ENCODE data around the gene CIB2. TPM values are rescaled to one million over a fixed set of nuclear protein-coding genes. Genes with fewer than 3 reads are reported as not detected.

CIB2 gene
- total RNA-seq, 4 donors from 2014 or later = 8.4 to 19.5 (median 9.5) TPM

DNA sequence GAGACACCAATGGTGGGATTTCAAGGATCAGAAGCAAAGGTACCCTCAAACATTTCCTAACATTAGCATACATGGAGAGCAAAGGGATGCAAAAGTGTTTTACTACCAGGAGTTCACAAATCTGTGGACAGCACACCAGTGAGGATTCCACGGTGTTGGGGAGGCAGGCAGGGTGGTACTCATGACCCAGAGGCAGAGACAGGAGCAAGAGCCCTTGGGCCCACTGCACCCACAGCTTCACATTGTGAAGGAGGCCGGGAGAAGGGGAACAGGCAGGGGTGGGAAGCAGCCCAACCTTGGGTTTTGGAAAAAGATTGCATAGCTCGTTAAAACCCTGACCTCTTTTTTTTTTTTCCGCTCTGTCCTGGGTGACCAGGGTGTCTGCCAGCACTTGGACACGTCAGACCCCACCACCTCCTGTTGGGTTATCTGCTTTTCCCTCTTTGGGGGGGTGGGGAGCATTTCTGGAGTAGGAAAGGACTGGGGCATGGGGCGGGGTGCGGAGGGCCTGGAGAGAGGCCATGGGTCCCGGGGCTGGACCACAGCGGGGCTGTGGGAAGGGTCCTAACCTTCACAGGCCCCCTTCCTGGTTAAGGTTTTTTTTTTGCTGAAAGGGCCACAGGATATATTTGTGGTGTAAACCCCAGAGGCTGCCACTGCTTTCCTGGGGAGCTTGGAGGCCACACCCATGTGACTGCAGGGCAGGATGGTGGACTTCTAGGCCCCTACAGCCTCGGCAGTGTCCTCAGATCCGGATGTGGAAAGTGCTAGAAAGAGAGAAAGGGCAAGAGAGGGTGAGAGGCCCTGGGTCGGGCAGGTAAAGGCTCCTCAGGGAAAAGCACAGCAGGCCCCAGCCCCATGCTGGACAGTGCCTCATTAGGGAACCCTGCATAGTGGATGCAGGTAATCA, 26.4 kb downstream of the CIB2 start:
- no peak overlapping the region for H3K4me3 ChIP-seq
- peak; percentile 12 for DNase-seq
- H3K27me3 ChIP-seq = no peaks in the 10 kb centered on the region
- in situ Hi-C loops (cut with MboI; ENCODE audit: low pct_ligation_motif_present in 1 of 4, low pct_unique_long_range_greater_than_20kb in 1 of 4, low sequenced_read_pairs in 3 of 4) = loop anchor here (5.0 to 25.0 kb wide), 5 partner anchors 100 to 143 kb away; partner anchors contain the start of gene ACSBG1 (in 1 of the 4)
- 79% methylated on average over 12 of the region's 12 CpGs; no CpG with 5 or more reads in 1 of the 2 donors for WGBS, 2 donors (ENCODE audit: low coverage in 1 of 2)
- H3K9me3 ChIP-seq = no peaks in the 10 kb centered on the region
- peaks cover 0 to 16% (median 3%) of the 10 kb centered on the region in 4 donors for H3K4me1 ChIP-seq
- TF ChIP-seq POLR2A (IDR thresholded peaks at IDR 0.05) (no peak), EP300 (IDR thresholded peaks at IDR 0.05; ENCODE audit: low read depth) (no peak), POLR2AphosphoS5 (IDR thresholded peaks at IDR 0.05) (no peak)
- TF ChIP-seq, protein P1, sequence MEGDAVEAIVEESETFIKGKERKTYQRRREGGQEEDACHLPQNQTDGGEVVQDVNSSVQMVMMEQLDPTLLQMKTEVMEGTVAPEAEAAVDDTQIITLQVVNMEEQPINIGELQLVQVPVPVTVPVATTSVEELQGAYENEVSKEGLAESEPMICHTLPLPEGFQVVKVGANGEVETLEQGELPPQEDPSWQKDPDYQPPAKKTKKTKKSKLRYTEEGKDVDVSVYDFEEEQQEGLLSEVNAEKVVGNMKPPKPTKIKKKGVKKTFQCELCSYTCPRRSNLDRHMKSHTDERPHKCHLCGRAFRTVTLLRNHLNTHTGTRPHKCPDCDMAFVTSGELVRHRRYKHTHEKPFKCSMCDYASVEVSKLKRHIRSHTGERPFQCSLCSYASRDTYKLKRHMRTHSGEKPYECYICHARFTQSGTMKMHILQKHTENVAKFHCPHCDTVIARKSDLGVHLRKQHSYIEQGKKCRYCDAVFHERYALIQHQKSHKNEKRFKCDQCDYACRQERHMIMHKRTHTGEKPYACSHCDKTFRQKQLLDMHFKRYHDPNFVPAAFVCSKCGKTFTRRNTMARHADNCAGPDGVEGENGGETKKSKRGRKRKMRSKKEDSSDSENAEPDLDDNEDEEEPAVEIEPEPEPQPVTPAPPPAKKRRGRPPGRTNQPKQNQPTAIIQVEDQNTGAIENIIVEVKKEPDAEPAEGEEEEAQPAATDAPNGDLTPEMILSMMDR (IDR thresholded peaks at IDR 0.05) = no peak
- intact Hi-C loops (cut with DNase I; ENCODE audit: low total_unique reads) = loop anchor here (5.0 kb wide), 2 partner anchors 103 to 138 kb away; no protein-coding TSS in a partner anchor
- no peaks in the 10 kb centered on the region for H3K36me3 ChIP-seq
- no peak overlapping the region for H3K27ac ChIP-seq

DNA sequence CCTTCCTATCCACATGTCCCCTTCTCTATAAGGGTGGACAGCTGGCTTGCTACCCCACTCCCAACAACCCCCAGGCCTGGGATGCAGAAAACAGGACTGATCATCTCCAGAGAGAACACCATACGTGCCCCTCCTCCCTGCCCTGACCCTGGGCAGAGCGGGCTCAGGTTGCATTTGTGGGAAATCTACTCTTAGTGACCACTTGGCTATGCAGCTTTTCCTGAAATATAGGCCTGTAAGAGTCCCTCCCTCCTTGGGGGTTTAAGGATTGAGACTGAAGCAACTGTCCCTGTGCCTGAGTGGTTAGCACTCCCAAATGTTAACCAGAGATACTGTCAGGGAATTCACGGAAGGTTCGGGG, 27.1 kb downstream of the CIB2 start:
- H3K4me3 ChIP-seq = no peak overlapping the region
- TF ChIP-seq POLR2A (IDR thresholded peaks at IDR 0.05) = no peak
- TF ChIP-seq EP300 (IDR thresholded peaks at IDR 0.05; ENCODE audit: low read depth) = no peak
- TF ChIP-seq, protein P1 (IDR thresholded peaks at IDR 0.05) = no peak
- no peak for TF ChIP-seq POLR2AphosphoS5 (IDR thresholded peaks at IDR 0.05)
- WGBS, 2 donors (ENCODE audit: low coverage in 1 of 2) = 79 to 95% methylated on average over 2 to 4 of the region's 4 CpGs
- no peaks in the 10 kb centered on the region for H3K27me3 ChIP-seq
- intact Hi-C loops (cut with DNase I; ENCODE audit: low total_unique reads) (no loop called here), in situ Hi-C loops (cut with MboI; ENCODE audit: low pct_ligation_motif_present in 1 of 4, low pct_unique_long_range_greater_than_20kb in 1 of 4, low sequenced_read_pairs in 3 of 4) (loop anchor here in 2 of 4 donors (10.0 to 25.0 kb wide), 3 partner anchors 99 to 139 kb away; partner anchors contain the start of gene ACSBG1 (in 1 of the 2))
- peaks cover 0 to 16% (median 3%) of the 10 kb centered on the region in 4 donors for H3K4me1 ChIP-seq
- H3K27ac ChIP-seq = no peak overlapping the region
- no peaks in the 10 kb centered on the region for H3K9me3 ChIP-seq
- no peak for DNase-seq
- H3K36me3 ChIP-seq = no peaks in the 10 kb centered on the region

DNA sequence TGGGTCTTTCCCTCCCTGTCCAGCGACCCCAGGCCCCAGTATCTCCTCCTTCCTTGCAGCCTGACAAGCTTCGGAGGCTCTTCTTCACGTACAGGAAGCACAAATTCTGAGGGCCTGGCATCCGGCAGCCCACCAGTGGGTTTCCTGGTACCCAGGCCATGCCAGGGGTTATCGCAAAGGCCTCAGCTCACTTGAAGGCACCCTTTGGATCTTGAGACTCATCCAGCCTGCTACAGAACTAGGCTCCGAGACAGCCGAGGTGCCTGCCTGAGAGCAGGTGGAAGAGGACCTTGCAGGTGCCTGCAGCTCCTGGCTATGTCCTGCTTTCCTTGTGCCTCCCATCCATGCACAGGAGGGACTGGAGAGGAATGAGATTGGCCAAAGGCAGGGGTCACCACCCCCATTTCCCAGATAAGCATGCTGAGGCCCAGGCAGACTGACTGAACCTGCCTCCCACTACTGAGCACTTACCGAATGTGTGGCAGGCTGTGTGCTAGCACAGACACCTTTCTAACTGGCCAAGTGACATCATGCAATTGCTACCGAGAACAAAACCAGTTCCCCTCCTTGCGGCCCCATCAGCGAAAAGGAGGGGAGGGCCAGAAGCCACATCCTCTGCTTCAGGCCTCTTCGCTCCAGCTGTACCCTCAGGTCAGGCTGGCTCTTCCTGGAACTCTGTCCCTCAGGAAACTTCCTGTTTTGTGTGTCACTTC, 27.7 kb downstream of the CIB2 start:
- intact Hi-C loops (cut with DNase I; ENCODE audit: low total_unique reads) = no loop called here
- H3K27me3 ChIP-seq = no peaks in the 10 kb centered on the region
- in situ Hi-C loops (cut with MboI; ENCODE audit: low pct_ligation_motif_present in 1 of 4, low pct_unique_long_range_greater_than_20kb in 1 of 4, low sequenced_read_pairs in 3 of 4) = loop anchor here in 2 of 4 donors (10.0 to 25.0 kb wide), 3 partner anchors 99 to 139 kb away; partner anchors contain the start of gene ACSBG1 (in 1 of the 2)
- H3K9me3 ChIP-seq = no peaks in the 10 kb centered on the region
- no peaks in the 10 kb centered on the region for H3K36me3 ChIP-seq
- 74% methylated on average over 12 of the region's 12 CpGs; no CpG with 5 or more reads in 1 of the 2 donors for WGBS, 2 donors (ENCODE audit: low coverage in 1 of 2)
- peaks cover 0 to 16% (median 3%) of the 10 kb centered on the region in 4 donors for H3K4me1 ChIP-seq
- no peak overlapping the region for H3K4me3 ChIP-seq
- peak overlapping the region in 3 of 4 donors; percentile 16 to 44 (median 38) for H3K27ac ChIP-seq
- peak; percentile 61 for DNase-seq
- TF ChIP-seq EP300 (IDR thresholded peaks at IDR 0.05; ENCODE audit: low read depth) = no peak
- peak in 1 of 3 donors; percentile 21 for TF ChIP-seq POLR2AphosphoS5 (IDR thresholded peaks at IDR 0.05)
- TF ChIP-seq, protein P1 (IDR thresholded peaks at IDR 0.05) = no peak
- no peak for TF ChIP-seq POLR2A (IDR thresholded peaks at IDR 0.05)

Measured in transverse colon (tissue), 4 donors.